ENCODE results near the gene RAB3A.

DNA sequence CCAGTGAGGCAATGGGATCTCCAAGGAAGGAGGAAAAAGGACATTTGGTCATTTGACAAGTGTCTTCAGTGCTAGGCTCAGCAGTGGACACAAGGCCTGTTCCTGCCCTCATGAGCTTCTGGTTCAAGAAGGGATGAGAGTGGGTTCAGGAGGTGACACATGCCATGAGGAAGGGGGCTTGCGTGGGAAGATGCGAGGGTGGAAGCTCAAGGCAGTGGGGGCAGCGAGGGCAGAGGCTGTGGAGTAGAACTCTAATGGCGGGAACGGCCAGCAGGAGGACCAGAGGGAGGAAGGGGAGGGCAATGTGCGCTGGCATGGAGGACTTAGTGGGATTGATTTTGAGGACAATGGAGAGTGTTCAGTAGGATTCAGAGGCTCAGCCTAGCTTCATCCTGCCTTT lies 47.6 kb downstream of the RAB3A start:
- no peak for TF ChIP-seq POLR2AphosphoS5 (IDR thresholded peaks at IDR 0.05; ENCODE audit: insufficient read depth, low read depth, low read length)
- TF ChIP-seq, protein P1, sequence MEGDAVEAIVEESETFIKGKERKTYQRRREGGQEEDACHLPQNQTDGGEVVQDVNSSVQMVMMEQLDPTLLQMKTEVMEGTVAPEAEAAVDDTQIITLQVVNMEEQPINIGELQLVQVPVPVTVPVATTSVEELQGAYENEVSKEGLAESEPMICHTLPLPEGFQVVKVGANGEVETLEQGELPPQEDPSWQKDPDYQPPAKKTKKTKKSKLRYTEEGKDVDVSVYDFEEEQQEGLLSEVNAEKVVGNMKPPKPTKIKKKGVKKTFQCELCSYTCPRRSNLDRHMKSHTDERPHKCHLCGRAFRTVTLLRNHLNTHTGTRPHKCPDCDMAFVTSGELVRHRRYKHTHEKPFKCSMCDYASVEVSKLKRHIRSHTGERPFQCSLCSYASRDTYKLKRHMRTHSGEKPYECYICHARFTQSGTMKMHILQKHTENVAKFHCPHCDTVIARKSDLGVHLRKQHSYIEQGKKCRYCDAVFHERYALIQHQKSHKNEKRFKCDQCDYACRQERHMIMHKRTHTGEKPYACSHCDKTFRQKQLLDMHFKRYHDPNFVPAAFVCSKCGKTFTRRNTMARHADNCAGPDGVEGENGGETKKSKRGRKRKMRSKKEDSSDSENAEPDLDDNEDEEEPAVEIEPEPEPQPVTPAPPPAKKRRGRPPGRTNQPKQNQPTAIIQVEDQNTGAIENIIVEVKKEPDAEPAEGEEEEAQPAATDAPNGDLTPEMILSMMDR (IDR thresholded peaks at IDR 0.05; ENCODE audit: extremely low read depth in 1 of 2, insufficient read depth in 1 of 2, low read depth in 1 of 2, low read length in 2 of 2): no peak
- no peak for TF ChIP-seq EZH2 (IDR thresholded peaks at IDR 0.05; ENCODE audit: borderline replicate concordance, low read depth, low read length, severe bottlenecking)
- TF ChIP-seq GATA2 (IDR thresholded peaks at IDR 0.05; ENCODE audit: insufficient read depth, insufficient read length, low read depth, low read length): no peak
